ENCODE data around the gene XPC. TPM values are rescaled to one million over a fixed set of nuclear protein-coding genes. Genes with fewer than 3 reads are reported as not detected.

Gene XPC
- total and polyA plus RNA-seq, 2 of the 8 experiments (the other 6 are each of a cell fraction or from before 2014, with no cell fraction given) = 8.8 to 27.3 TPM

- TF ChIP-seq EP300 (IDR thresholded peaks at IDR 0.05; ENCODE audit: borderline replicate concordance in 1 of 2, low read depth in 2 of 2, low read length in 2 of 2) = no peak
- TF ChIP-seq SP1 (IDR thresholded peaks at IDR 0.05; ENCODE audit: low read depth, low read length) = no peak
- no peak for TF ChIP-seq PHF8 (conservative IDR thresholded peaks at IDR 0.05; ENCODE audit: low read depth, low read length)
- no peak for TF ChIP-seq BCL11A (IDR thresholded peaks at IDR 0.05; ENCODE audit: low read depth in 2 of 2, low read length in 2 of 2)
- no peak for TF ChIP-seq POU5F1 (IDR thresholded peaks at IDR 0.05; ENCODE audit: low read depth, low read length)
Measured at GRCh38 chr3:14133188-14133800, 45.1 kb downstream of the XPC start (continued).

All from H1 (cell line).